Endothelial cell of hepatic sinusoid (primary cell): Measurements from ENCODE around the gene SLC6A17.

Experiments used
- in situ Hi-C: cut with HindIII; loops from 2 replicates; pipeline ENCODE4 v1.10.0; 2017; ENCODE audit warnings: low sequenced_read_pairs

Gene SLC6A17

DNA sequence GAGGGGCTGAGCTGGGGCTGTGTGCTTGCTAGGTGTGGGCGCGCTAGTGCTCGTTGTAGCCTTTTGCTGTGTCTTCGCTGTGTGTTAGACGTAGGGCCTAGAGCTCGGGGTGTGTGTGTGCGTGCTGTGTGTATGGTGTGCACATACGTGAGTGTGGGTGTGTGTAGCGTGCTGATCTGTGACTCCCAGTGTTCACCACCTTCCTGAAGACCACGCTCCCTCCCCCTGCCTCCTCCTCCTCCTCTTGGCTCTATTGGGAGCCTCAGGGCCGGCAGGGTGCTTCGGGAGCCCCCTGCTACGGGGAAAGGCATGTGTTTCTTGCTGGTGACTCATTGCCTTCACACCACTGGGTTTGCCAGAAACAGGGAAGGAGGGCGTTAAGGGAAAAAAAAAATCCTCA is 50.4 kb downstream of the SLC6A17 start:
- in situ Hi-C loops, result loop anchor here (10.0 kb wide), 1 partner anchor 104 kb away; no protein-coding TSS in a partner anchor

DNA sequence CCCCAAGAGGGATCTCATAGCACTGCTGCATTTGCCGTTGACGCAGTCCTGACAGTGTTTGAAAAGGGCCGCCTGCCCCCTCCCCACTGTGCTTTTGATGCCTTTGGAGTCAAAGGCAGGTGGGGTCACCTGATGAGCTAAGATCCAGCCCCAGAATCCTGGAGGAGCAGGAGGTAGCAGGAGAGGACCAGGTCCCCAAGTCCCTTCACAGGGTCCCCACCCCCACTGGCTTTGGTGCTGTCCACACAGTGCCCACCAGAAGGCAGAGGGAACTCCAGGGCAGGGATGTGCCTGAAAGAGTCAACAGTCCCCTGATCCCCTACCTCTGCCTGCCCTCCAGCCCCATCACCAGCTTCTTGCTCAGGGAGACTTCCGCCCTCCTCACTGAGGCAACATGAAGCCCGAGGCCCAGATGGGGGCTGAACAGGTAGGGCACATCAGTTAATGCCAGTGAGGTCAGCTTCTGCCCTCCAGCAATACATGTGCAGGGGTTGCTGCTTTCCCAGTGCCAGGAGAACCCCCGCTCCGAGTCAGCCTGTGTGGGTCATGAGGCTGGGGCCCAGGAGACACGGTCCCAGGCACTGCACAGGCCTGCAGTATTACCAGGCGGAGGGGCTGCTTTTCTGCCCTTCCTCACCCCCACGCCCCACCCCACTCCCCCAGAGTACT is 51.0 kb downstream of the SLC6A17 start:
- in situ Hi-C loops, result loop anchor here (10.0 kb wide), 1 partner anchor 104 kb away; no protein-coding TSS in a partner anchor

DNA sequence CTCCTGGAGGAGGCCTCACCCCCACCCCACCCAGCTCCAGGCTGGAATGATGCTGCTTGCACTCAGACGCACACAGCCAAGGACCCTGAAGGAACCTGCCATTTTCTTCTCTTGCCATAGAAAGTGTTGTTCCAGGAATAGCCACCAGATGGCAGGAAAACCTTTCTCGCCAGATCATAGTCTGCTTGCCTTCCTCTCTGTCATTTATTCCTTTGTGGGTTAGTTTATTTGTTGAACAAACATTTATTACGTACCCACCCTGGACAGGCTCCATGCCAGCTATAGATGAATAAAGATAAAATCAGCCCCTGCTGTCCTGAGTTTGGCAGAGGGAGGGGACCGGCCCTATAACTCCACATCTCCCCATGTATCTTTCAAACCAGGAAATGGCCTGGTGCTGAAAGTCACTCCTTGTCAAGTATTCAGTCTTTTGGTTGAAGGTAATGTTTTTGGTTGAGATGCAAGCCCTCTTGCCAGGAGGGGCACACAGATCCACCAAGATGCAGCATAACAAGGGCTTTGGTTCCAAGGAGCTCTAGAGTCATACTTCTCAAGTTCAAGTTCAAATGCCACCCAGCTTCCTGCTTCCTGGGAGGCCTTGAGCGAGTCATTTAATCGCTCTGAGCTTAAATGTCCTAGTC is 52.8 kb downstream of the SLC6A17 start:
- in situ Hi-C loops, result loop anchor here (10.0 kb wide), 1 partner anchor 102 kb away; no protein-coding TSS in a partner anchor

DNA sequence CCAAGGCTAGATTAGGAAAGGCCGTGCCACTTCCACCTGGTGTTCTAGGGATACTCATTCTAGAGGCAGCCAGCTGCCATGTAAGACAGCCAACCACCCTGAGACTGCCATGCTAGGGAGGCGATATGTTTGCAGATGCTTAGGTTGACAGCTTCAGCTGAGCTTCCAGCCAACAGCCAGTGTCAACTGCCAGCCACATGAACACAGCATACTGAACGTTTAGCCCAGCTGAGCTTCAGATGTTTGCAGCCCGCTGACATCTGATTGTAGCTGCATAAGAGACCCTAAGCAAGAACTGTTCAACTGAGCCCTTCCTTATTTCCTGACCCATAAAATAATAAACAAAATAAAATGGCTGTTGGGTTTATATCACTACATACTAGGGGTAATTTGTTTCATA is 54.9 kb downstream of the SLC6A17 start:
- in situ Hi-C loops, result loop anchor here (10.0 kb wide), 1 partner anchor 100 kb away; no protein-coding TSS in a partner anchor

DNA sequence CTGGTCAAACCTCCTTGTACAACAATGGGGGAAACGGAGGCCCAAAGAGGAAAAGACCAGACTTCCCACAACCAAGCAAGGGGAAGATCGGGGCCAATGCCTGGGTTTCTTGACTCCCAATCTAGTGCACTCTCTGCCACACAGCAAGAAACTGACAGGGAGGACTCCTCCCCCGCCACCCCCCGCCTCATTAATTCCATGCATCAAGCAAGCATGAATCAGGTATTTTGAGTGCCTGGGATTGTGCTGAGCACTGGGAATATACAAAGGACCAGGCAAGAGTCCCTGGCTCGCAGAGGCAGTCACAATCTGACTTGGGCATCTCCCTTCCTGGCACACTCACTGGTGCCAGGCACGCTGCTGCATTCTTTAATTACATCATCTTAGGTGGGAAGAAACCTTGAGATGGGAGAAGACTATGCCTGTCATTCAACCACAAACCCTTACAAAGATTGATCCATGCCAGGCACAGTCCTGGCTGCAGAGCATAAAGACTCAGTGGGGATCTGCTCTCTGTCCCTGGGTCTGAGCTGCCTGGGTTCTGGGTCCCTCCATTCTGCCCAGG is 55.4 kb downstream of the SLC6A17 start:
- in situ Hi-C loops, result loop anchor here (10.0 kb wide), 1 partner anchor 99 kb away; no protein-coding TSS in a partner anchor

DNA sequence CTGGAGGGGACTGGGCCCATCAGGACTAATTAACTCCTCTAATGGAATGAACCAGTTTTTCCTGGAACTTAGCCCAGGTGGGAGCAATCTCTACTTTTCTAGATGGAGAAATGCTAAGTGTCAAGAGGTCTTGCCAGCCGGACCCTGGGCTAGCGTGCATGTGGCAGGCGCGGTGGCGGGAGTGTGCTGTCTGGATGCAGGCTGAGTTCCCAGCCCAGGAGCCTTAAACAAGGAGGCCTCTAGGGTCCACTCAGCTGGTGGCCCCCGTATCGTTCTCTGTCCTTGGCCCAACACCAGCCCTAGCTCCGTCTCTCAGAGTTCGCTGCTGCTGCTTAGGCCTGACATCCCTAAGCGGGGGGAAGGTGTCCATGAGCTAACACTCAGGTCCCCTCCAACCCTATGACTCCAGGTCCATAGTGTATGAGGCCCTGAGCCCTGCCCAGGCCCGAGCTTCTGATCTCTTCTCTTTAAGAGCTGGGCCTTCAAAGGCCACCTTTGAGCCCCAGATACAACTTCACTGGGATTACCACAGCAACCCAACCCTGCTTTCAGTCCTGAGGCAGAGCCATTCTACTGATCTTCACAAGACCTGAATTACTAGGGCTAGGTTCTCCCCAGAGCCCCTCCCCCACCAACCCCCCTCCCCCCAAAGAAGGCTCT is 56.1 kb downstream of the SLC6A17 start:
- in situ Hi-C loops, result loop anchor here (10.0 kb wide), 1 partner anchor 98 kb away; no protein-coding TSS in a partner anchor

DNA sequence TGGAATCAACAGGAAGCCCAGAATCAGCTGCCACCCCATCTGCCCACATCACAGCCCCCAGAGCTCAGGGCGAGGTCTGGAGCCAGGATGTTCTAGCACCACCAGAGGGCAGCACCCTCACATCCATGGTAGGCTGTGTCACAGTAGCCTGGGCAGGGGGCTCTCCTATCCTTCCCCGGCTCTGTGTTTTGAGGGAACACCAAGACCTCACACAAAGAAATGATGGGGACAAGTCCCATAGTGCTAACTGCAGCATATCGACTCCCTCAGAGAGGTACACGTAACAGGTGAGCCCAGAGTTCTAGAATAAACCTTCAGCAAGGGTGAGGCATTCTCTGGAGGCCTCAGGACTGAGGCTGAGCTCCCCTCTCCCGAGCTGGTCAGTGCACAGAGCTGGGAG is 57.5 kb downstream of the SLC6A17 start:
- in situ Hi-C loops, result loop anchor here (10.0 kb wide), 1 partner anchor 97 kb away; no protein-coding TSS in a partner anchor

DNA sequence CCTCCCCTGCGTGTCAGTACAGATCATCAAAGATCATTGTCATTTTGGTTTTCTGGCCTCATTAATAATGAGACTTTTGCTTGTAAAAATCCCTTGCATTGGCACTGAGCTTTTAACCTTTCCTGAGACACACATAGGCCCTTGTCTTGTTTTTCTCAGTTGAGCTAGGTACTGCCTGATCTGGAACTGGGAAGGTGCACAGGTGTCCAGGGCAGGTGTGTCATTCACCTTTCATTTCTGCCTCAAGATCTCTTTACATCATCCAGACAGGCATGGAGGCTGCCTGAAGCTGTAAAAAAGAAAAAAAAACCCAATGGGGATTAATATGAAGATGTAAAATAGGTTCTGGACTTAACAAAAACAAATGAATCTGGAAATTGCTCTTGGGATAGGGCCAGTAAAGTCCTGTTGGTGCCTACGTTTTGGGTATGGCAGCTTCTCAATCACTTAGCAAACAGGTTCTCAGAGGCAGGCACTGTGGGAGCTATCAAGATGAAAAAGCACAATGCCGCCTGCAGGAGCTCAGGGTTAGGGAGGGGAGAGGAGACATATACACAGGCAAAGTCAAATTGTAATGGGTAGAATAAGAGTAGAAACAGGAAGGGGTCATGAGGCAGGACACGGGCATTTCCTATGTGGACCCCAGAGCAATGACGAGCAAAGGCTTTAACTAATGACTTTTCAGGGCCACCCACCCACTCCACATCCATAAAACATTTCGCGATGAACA is 58.8 kb downstream of the SLC6A17 start:
- in situ Hi-C loops, result loop anchor here (10.0 kb wide), 1 partner anchor 96 kb away; no protein-coding TSS in a partner anchor

DNA sequence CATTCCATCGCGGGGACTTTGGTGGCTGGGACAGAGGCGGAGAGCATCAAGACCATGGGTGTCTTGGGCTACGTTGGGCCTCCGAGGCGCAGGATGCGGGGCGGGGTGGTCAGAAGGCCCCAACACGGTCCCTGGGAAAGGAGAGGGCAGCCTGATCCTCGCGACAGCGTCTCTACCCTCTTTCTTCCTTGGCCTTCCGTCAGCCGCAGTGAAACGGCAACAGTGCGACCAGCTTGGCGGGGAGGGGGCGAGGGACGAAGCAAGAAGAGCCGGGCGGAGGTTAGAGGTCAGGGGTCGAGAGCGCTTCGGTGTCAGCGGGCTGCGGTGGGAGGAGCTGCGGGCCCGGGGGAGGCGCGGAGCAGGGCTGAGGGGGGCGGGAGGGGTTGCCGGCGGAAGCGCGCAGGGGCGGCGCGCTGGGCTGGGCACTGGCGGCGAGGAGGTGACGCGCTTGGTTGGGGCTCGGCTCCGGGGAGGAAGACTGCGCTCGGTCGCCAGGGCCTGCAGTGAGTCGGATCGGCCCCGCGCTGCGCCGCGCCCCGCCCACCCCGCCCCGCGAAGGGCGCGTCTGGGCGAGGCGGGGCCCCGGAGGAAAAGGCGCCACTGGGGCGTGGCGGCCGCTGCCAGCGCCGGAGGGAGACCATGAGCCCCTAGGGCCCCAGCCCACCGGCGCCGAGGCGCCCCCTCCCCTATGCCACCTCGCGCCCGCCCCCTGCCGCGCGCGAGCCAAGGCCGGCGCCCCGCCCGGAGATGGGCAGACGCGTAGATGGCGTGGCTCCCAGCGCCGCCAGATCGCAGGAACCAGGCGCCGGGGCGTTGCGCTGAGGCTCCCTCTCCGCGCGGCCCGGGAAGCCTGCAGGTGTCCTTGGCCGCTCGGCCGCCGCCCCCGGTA is 59.7 kb downstream of the SLC6A17 start, which contains the start of gene KCNC4:
Gene KCNC4 (plus strand): TSS at position 600 of the 889 bp plus-strand sequence. CDS start 1,186 bp downstream, outside the sequence.
- in situ Hi-C loops, result loop anchor here (10.0 kb wide), 1 partner anchor 95 kb away; no protein-coding TSS in a partner anchor

DNA sequence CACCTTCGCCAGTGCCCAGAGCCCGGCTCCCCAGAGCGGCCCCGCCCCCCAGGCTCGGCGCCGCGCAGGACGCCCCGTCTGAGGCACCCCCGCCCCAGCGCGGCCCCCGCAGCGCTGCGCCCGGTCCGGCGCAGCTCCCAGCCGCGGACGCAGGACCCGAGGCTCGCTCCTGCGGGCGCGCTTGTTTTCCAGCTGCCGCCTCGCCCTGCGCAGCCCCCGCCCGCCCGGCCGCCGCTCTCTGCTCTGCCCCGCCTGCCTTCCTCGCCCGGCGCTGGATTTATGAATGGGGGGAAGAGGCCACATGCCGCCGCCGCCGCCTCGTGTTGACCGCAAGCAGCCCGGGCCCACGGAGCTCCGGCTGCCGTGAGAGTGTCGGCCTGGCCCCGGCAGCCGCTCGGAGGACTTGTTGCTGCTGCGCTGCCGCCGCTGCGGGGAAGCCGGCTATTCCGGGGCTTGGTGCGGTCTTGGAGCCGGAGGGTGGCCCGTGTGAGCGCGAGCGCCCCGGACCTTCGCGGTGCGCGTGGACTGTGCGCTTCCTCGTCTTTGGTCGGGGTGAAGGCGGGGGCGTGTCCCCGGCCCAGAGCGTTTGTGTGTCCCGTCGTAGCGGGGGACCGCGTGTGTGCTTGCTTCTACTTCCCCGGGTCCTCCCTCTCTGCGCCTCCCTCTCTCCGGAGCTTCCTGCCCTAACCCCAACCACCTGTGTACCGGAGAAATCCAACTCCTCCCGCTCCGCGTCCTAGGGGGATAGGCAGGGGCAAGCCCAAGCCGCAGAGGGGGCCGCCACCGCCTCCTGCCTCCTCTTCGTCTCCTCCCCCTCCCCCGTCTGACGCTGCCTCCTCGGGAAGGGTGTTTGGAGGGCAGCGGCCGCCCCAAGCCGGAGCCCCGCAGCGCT is 60.6 kb downstream of the SLC6A17 start:
- in situ Hi-C loops, result no loop called here

DNA sequence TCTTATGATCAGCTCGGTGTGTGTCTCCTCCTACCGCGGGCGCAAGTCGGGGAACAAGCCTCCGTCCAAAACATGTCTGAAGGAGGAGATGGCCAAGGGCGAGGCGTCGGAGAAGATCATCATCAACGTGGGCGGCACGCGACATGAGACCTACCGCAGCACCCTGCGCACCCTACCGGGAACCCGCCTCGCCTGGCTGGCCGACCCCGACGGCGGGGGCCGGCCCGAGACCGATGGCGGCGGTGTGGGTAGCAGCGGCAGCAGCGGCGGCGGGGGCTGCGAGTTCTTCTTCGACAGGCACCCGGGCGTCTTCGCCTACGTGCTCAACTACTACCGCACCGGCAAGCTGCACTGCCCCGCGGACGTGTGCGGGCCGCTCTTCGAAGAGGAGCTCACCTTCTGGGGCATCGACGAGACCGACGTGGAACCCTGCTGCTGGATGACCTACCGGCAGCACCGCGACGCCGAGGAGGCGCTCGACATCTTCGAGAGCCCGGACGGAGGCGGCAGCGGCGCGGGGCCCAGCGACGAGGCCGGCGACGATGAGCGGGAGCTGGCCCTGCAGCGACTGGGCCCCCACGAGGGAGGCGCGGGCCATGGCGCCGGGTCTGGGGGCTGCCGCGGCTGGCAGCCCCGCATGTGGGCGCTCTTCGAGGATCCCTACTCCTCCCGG is 61.3 kb downstream of the SLC6A17 start:
- in situ Hi-C loops, result no loop called here

DNA sequence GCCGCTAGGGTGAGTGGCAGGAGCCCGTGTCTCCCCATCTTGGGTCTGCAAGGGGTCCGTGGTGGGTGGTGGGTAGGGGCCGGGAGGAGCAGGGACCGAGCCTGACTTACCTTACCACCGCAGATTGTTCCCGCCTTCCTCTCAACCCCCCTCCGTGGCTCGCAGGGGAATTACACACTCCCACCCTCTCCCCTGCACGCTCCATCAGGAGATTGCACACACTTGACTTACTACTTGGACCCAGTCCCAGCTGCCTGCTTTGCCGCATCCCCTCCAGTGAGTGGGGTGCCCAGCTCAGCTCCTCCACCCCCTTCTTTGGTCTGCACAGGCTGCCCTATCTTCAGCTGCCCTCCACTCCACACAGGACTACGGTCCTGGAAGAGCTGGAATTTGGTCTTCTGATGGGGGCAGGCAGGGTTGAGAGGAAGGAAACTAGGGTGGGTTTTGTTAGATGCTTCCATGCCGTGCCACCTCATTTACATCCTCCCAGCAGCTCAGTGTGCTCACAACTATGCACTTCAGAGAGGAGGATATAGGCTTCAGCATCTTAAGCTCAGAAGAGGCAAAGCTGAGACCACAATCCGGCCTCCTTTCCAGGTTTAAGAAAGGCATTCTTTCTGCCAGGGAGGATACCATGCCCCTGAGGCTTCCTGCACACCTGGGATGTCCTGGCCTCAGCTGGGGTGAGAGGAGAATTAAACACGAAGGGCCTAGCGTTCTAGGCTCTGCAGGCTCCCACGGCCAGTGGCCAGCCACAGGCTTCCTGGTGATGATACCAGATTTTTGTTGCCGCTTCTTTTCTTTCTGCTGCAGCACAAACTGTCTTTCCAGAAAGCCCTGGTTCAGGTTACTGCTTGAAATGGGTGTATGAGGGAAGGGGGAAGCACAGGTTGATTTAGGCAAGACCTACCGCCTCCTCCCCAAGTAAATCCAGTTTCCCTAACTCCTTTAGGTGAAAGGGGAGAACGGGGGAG is 62.2 kb downstream of the SLC6A17 start:
- in situ Hi-C loops, result no loop called here

DNA sequence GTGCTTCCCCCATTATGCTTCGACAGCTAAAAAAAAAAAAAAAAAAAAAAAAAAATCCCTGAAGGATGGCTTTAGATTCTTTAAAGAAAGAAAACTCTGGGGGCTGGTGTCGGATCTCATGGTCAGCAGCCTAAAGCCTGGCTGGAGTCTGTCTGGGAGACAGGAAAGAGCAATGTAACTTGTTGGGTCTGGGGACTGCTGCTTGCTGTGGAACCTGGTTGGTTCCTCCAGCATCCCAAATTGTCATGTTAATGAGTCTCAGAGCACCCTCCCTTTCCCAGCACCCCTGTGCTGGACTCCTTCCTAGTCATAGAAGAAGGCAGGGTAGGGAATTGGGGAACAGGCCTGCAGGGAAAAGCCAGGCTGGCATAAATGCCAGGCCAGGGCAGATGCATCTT is 62.8 kb downstream of the SLC6A17 start:
- in situ Hi-C loops, result no loop called here

DNA sequence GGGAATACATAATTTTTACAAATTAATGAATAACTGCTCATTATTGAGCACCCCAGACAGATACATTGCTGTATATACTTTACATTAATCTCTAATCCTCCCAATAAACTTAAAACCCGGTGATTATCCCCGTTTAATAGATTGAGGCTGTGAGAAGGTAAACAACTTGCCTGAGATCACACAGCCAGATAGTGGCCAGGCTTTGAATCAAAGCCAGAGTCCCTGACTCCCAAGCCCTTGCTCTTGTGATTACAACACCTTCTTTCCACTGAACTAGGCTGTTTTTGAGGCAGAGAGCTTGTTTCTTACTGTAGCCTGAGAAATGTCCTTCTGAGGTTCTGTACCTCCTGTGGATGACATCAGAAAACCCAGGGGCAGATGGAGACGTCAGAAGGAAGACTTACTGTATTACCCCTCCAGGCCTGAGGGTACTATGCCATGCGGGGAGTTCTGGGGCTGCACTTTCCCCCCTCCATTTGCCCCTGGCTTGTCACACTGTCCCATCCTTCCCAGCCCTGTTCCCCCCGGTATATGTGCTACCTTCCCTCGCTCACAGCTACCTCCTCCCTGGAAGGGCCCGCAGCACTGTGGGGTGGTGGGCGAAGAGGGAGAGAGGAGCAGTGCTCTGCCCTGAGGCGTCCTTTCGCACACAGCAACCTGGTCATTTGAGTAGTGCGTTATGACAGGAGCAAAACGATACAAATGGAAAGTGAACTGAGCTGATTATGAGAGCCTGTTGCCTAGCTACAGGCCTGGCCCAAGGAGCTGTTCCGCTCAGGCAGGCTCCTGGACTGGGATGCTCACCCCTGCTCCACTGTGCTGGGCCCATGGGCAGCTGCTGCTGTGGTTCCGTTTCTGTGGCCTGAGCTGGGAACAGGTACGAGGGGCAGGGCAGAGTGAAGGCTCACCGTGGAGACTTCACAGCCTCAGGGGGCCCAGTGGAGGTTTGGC is 64.4 kb downstream of the SLC6A17 start:
- in situ Hi-C loops, result no loop called here

DNA sequence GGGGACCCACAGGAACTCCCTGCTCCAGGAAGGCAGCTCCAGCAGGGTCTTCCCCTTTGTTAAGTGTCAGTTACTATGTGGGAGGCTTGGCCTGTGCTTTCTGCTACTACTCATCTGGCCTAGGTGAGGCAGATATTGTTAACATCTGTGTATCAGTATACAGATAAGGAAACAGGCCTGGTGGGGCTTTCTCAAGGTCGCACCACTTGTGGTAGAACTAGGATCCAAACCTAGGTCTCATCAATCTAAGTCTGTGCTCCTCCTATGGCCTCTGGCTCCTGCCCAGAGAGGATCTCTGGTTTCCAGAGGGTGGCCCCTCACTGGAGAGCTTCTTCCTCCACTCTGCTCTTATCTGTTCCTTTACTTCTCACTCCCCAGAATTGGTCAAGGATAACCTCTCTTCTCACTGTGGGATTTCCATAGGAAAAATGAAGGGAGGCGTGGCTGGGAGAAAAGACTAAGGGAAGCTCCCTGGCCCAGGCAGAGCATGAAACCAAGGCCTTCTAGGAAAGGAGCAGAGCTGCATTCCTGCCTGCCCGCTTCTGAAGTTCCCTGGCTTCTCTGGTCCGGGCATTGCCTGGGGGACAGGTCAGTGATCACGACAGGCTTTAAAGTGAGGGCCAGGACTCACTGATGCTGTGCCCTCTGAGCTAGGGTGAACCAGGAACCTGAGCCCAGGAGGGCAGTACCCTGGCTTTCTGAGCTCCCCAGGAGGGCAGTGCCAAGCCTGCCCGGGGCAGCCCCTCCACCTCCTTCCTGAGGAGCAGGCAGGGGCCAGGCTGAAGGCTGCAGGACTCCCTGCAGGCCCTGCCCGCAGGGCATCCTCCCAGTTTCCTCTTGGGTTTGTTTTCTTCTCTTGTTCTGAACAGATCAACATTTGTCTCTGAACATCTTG is 65.6 kb downstream of the SLC6A17 start:
- in situ Hi-C loops, result no loop called here
